IPS DF 4.7 (cell line): ENCODE measurements around the gene TSHZ2.

ENCODE experiments used
- DNase-seq: peaks from one replicate; pipeline ENCODE4 v3.0.0-alpha.2; 2013; ENCODE audit warnings: low spot score; ENCODE audit errors: extremely low read depth

TSHZ2 gene

DNA sequence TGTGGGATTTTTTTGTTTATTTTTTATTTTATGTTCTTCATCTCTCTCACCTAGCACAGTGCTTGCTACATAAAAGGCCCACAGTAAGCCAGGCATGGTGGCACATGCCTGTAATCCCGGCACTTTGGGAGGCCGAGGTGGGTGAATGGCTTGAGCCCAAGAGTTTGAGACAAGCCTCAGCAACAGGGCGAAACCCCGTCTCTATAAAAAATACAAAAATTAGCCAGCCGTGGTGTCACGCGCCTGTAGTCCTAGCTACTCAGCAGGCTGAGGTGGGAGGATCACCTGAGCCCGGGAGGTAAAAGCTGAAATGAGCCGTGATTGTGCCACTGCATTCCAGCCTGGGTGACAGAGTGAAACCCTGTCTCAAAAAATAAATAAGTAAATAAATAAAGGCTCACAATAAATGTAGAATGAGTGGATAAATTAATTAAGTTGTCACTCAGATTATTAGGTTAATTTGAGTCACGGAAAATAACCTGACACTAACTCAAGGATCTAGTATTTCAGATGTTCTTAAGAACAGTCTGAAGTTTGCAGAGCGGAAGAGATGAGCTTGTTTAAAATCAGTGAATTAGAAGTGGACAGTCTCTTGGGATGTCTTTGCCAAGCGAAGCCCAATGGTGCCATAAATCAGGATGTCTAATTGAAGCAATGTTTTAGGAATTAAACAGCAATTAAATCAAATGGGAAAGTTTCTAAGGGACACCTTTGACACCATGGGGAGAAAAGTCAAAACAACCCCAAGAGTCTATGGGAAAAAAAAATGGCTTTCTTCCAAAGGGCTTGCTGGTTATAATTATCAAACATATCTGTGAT is 407.1 kb downstream of the TSHZ2 start:
- DNase-seq: no peak

DNA sequence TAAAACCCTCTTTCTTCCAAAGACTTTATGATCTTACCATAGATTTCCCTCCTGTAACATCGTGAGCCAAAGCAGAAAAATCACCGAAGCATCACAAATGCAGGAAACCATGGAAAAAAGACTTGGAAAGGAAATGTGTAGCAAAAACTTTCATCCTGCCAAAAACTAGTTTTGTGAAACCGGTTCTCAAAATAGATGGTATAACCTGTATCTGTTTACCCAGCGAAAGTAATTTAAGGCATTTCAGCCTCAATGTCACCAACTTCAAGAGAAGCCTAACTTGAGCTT is 407.6 kb downstream of the TSHZ2 start:
- no peak for DNase-seq

DNA sequence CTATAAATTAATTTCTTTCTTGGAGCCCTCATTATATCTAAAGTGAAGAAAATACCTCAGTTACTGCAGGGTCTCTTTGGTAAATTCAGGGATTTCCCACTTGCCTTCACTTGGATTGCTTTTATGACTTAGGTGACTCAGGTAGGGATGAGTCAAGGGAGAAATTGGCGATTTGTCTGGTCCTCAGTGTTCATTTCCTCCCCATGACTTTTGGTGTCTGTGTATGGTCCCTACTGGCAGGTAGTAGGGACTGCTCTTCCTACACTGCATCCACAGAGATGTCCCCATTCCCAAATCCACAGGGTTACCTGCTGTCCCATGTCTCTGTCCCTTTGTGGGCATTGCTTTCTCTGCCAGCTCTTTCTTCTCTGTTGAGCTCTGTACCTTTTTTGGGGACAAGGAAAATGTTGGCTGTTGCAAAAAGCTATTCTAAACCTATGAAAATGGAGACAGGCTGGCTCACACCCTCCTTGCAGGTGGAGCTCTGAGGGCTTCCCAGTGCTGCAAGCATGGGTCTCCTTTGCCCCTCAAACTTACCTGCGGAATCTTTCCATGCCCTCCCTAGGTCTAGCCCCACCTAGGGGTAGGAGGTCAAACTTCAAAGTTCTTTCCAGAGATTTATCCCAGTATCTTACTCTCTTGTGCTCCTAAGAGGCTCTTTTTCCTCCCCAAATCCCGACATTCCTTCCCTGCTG is 409.6 kb downstream of the TSHZ2 start:
- DNase-seq: no peak

DNA sequence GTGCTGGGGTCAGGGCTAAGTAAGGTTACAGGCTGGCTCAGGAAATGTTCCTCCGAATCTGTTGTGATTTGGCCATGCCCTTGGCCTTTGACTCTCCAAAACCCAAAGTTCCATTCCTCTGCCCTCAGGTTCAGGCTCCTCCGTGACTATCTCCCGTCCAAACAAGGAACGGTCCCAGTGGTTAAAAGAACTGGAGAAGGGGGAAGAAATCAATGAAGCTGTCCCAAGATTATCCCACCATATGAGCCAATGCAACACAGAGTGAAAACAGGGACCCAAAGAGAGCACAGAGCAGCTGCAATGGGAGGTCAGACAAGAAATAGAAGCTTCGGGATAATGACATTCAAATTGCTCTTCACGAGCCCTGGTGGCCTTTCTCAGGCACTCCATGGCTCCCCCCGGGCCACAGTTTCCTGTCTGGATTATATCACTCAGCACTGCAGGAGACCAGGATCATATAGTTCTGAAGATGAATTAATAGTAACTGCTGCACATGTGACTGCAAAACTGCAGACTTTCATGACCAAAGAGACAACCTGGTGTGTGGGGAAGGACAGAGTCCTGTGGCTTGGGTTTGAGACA is 410.2 kb downstream of the TSHZ2 start:
- DNase-seq: no peak

DNA sequence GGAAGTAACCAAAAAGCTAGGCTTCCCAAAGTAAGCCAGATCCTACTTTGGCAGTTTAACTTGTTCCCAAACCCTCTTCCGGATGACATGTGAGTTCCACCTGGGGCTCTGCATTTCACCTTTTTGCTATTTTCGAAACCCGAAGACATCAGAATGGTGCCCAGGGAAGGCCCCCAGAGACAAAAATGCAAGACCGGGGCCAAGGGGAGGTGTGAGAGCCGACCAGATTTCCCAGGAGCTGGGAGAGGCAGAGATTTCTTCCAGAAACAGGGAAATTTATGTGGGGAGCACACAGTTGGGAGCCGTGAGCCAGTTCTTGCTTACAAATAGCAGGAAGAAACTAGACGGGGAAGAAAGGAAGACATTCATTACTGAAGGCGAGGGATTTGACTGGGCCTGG is 411.8 kb downstream of the TSHZ2 start:
- no peak for DNase-seq

DNA sequence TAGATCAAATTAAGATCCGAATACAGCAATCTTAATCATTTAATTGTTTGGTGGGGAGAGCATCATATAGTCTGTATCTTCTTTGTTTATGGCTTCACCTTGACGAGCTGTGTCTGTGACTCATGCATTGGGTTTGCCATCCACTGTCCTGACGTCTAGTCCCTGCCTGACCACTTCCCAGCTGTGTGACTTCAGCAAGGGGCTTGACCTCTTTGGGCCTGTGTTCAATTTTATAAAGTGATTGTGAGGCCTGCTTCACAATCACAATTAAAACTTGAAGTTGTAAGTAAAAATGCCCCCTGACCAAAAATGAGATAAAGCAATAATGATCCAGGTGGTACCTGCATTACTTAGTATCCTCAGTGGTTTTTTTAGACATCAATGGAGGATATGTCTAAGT is 412.2 kb downstream of the TSHZ2 start:
- DNase-seq: no peak

DNA sequence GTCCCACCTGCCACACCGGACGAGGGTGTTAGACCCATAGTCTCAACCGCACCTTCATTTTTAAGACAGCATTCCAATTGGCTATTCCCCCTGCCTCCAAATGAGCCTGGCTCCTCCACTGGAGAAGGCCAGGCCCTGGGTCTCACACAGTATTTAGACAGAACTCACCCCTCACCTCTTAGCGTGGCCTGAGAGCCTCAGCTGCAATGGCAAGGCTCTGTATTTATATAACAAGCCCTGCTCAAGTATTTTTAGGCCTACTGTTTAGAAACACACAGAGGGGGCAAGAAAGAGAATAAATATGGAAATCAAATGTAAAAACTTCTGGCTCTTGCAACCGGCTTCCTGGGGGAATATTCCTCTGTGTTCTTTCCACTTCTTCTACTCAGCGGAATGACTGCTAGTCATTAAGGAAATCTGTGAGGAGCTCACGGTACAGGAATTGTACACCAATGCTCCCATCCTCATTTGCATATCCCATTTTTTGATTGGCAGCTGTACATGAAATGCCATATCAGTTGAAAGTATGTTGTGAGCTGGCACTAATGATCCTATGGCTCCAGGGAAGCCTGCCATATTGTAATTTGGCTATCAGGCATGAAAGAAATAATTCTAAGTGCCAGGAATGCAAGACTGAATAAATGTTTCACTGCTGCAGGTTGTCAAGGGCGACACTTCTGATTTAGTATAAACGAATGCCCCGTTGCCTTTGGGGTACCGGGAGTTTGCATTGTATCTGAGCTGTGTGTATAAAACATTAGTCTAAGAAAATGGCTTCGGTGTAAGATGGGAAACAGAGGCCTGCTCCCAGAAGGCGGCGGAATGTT is 414.0 kb downstream of the TSHZ2 start:
- no peak for DNase-seq

DNA sequence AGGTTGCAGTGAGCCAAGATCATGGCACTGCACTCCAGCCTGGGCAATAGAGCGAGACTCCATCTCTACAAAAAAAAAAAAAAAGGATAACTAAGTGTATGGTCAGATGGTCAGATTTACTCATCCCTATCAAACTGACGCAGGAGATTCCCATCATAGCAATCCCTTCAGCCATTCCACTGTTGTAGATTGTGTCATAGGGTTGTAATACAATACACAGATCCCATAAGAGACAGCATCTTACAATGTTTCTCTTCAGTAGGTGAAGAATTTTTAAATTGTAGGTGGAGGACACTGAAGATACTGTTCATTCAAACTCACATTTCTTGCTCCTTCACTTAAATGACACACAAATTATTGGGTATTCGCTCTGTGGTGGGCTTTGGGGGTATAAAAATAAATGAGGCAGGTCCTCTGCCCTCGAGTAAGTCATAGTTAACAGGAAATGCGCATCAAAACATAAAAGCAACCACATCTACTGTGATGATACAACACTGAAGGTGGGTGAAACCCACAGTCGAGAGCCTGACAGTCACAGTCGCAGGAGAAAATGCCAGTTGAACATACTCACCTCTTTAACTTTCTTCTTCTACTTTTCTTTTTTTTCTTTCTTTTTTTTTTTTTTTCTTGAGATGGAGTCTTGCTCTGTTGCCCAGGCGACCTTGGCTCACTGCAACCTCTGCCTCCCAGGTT is 416.0 kb downstream of the TSHZ2 start:
- DNase-seq: no peak

DNA sequence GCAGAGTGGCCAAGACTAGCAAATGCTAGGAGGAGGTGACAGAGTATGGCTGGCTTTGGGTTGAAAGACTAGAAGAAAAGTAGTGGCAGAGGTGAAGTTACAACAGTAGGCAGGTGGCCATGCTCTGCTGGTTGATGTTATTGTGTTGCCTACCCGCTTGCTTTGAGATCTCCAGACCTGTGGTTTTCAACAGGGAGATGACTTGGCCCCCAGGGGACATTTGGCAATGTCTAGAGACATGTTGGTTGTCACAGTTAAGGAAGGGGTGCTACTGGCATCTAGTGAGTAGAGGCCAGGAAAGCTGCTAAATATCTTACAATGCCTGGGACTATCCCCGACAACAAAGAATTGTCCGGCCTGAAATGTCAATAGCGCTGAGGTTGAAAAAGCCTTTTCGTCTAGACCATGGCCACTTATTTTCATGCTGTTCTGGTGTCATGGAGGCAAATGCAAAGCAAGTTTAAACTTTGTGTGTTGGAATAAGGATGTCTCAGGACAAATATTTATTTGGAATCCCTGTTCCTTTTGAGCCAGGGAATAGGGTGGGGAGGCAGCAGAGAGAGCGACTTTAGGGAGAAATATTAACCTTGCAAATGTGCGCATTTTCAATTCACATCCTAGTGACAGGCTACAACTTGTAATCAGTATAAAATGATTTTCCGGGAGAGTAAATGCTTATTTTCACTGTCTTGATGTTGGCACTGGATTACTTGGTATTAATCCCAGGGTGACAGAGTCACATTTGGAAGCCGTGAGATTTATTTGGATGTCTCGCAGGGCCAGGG is 417.6 kb downstream of the TSHZ2 start:
- DNase-seq: no peak

DNA sequence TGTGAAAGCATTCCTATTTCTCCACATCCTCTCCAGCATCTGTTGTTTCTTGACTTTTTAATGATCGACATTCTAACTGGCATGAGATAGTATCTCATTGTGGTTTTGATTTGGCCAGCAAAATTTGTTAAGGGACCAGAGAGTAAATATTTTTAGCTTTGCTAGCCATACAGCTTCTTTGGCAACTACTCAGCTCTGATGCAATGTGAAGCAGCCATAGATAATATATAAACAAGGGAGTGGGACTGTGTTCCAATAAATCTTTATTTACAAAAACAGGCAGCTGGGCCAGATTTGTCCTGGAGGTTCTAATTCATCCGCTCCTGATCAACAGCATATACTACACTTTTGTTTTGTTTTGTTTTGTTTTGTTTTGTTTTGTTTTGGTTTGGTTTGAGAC is 418.6 kb downstream of the TSHZ2 start:
- no peak for DNase-seq

DNA sequence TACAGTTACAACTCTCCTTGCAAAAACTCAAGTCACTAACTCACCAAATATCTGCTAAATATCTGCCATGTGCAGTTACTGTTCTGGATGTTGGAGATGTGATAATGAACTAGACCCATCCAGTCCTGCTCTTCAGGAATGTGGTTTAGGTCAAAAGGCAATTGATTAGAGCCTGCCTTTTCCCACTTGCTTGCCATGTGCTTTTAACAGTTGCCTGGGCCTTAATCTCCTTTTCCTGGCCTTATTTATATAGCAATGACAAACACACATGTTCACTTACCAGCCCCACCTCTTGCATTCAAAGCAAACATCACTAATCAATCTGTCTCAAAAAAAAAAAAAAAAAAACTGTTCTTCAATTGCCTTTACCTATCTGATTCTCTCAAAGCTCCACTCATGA is 422.3 kb downstream of the TSHZ2 start:
- no peak for DNase-seq

DNA sequence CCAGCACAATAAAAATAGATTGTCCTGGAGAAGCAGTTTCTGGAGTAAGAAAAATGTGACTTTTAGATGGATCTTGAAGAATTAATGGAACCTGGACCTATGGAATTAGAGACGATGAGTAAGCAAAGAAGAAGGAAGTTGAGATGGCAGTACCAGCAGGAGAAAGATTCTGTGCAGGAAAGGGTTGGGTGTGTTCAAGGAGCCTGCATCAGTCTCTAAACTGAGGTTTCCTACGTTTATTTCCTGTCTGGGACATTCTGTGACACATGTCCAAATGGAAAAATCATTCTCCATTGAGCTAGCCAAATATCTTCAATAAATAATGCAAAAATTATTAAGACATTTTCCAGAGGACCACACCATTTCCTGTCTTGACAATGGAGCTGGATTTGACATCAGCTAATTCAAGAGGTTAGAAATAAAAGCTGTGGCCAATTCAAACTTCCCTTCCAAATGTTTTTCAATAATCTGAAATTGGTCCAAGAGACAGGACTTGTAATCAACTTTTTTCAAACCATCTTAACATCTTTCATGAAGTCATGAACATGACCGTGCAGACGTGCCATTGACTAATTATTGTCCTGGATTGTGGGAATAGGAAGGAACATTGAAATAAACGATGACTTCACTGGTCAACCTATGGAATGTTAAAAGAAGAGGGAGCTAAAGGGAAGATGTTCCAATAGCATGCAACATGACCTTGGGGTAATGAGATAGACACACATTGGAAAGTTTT is 423.2 kb downstream of the TSHZ2 start:
- no peak for DNase-seq

DNA sequence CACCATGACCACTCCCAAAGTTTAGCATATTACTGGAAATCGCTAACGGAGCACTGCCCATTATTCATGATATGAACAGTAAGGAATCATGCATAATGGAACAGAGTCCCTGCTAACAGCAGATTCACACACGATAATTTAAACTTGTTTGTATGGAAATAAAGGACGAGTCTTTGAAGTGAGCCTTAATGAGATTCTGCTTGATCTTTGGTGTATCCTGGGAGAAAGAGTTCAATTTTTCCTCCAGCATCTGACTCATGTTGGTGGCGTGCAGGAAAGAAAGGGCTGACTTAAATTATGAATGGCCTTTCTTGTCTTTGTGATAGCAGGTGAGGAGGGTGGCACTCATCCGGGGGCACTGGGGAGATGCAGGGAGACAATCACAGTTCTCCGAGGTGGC is 426.9 kb downstream of the TSHZ2 start:
- no peak for DNase-seq

DNA sequence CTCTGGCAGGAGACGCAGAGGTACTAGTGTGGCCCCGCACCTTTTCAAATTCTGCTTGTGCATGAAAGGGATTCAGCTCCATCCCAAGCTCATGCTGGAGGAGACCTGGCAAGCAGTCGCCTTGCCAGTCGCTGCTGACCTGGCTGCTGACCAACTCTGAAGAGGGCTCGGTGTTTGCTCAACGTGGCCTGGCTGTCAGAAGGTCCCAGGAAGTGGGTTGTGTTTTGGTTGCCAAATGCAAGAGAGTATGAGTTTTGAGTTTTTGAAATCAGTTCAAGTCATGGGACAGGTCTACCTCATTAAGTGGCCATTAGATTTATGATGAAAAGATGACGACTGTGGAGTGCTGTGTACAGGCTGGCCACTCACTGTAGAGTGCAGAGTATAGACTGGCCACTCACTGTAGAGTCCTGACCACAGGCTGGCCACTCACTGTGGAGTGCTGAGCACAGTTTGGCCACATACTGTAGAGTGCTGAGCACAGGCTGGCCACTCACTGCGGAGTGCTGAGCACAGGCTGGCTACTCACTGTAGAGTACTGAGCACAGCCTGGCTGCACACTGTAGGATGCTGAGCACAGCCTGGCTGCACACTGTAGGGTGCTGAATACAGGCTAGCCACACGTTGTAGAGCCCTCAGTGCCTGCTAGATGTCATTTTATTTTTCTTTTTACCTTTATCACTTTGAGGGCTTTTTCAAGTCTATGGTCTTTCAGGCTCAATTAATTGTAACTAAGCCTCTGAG is 427.6 kb downstream of the TSHZ2 start:
- DNase-seq: no peak

DNA sequence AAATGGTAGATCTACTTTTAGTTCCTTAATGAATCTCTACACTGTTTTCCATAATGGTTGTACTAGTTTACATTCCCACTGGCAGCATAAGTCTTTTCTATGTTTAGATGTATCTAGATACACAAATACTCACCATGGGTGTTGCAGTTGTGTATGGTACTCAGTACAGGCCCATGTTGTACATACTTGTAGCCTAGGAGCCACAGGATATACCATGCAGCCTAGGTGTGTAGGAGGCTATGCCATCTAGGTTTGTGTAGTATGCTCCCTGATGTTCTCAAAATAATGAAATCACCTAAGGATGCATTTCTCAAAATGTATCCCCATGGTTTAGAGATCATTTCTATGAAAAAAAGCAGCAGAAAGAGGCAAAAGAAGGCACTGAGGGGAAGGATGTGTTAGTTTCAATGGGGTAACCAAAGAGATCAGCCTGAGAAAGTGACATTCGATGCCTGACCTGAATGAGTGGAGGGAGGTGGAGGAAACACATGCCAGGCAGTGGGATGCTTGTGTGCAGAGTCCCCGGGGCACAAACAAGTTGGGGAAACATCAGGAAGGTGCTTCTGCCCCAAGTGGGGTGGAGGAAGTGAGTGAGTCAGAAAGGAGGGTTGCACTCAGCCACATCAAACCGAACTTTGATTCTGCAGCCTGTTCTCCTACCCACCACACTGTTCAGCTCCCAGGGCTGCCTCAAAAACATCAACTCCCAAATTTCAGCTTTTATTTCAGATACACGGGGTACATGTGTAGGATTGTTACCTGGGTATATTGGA is 430.3 kb downstream of the TSHZ2 start:
- DNase-seq: no peak

DNA sequence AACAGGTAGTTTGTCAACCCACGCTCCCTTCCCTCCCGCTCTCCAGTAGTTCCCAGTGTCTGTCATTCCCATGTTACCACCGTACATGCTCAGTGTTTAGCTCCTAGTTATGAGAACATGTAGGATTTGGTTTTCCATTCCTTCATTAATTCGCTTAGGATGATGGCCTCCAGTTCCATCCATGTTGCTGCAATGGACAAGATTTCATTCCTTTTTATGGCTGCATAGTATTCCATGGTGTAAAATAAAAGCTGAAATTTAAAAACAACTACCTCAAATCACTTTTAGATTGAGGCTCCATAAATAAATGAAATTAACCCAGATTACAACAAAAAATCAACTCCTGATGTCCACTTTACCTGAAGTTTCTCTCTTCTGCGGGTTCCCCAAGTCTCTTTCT is 430.9 kb downstream of the TSHZ2 start:
- no peak for DNase-seq

DNA sequence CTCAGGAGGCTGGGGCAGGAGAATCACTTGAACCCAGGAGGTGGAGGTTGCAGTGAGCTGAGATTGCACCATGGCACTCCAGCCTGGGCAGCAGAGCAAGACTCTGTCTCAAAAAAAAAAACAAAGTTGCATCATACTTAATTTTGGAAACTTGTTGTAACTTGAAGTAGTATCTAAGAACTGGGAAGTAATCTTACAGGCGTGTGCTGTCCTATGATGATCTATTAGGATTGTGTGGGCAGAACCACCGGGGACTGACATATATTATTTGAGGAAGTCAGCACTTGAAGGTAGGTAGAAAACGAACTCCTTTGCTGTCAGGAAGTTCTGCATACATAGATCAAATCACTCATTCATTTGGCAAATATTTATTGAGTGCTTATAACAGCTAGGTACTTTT is 433.0 kb downstream of the TSHZ2 start:
- no peak for DNase-seq

DNA sequence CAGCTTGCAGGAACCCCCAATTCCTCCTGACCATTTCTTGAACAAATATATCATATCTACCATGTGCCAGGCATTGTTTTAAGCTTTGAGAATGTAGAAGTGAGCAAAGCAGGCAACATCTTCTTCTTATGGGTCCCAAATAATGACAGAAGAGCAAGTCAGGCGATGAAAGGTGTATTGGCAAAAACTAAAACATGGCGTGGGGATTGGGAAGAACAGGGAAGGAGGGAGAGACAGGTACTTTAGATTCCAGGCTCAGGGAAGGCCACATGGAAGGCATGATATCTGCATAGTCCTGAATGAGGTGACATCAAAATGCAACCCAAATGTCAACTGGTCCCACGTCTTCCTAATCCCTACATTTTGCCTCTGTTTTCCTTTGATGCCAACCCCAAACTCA is 434.4 kb downstream of the TSHZ2 start:
- DNase-seq: no peak
